ENCODE data around the gene DICER1. TPM values are rescaled to one million over a fixed set of nuclear protein-coding genes. Genes with fewer than 3 reads are reported as not detected.

DICER1 gene
- total RNA-seq, 1 experiment from 2014 or later, result 57.3 TPM

GRCh38 chr14:95085321-95085720 lies 72.0 kb downstream of the DICER1 start:
- Mint-ChIP-seq H3K27ac (ENCODE audit: unreplicated experiment) (no peak overlapping the region), H3K4me3 (ENCODE audit: unreplicated experiment) (no peak overlapping the region), H3K9me3 (ENCODE audit: unreplicated experiment) (no peaks in the 10 kb centered on the region), H3K4me1 (ENCODE audit: low read depth, unreplicated experiment) (no peaks in the 10 kb centered on the region), H3K36me3 (ENCODE audit: insufficient read depth, unreplicated experiment) (peaks cover 50% of the 10 kb centered on the region), H3K27me3 (ENCODE audit: insufficient read depth, unreplicated experiment) (no peaks in the 10 kb centered on the region)
- H3K36me3 ChIP-seq (ENCODE audit: control insufficient read depth, insufficient read depth, low read length), result peaks cover 1% of the 10 kb centered on the region
- no peak overlapping the region for H3K4me3 ChIP-seq (ENCODE audit: low read depth, low read length)
- intact Hi-C loops (cut with micrococcal nuclease; ENCODE audit: unreplicated experiment), result no loop called here
- DNase-seq, result no peak
- H3K9me3 ChIP-seq, result no peaks in the 10 kb centered on the region
- no peaks in the 10 kb centered on the region for H3K27me3 ChIP-seq (replicated peaks; ENCODE audit: control insufficient read depth, insufficient read depth, low read length)
- TF ChIP-seq CTCF (IDR thresholded peaks at IDR 0.05; ENCODE audit: insufficient read depth in 1 of 2, low read depth in 1 of 2, low read length in 1 of 2, severe bottlenecking in 1 of 2, unreplicated experiment in 1 of 2), result no peak
- no TSS peak for BruUV-seq (replicated peaks)
- H3K4me1 ChIP-seq, result no peaks in the 10 kb centered on the region
- ChIA-PET CTCF (no interaction called here), POLR2A (no interaction called here)

- no peaks in the 10 kb centered on the region for H3K4me1 Mint-ChIP-seq (ENCODE audit: low read depth, unreplicated experiment)
- no peaks in the 10 kb centered on the region for H3K4me1 ChIP-seq
- no peaks in the 10 kb centered on the region for H3K36me3 ChIP-seq (ENCODE audit: control insufficient read depth, insufficient read depth, low read length)
- H3K27ac Mint-ChIP-seq (ENCODE audit: unreplicated experiment), result no peak overlapping the region
- BruUV-seq (replicated peaks), result no TSS peak
- DNase-seq, result no peak
- no peak for TF ChIP-seq CTCF (IDR thresholded peaks at IDR 0.05; ENCODE audit: insufficient read depth in 1 of 2, low read depth in 1 of 2, low read length in 1 of 2, severe bottlenecking in 1 of 2, unreplicated experiment in 1 of 2)
- ChIA-PET CTCF (no interaction called here), POLR2A (no interaction called here)
- no peaks in the 10 kb centered on the region; the same call in 1 of the 2 replicates for H3K27me3 ChIP-seq (replicated peaks; ENCODE audit: control insufficient read depth, insufficient read depth, low read length)
- no peaks in the 10 kb centered on the region for H3K9me3 ChIP-seq
- no peak overlapping the region for H3K4me3 ChIP-seq (ENCODE audit: low read depth, low read length)
- no peaks in the 10 kb centered on the region for H3K27me3 Mint-ChIP-seq (ENCODE audit: insufficient read depth, unreplicated experiment)
- H3K4me3 Mint-ChIP-seq (ENCODE audit: unreplicated experiment), result no peak overlapping the region
- peaks cover 11% of the 10 kb centered on the region for H3K36me3 Mint-ChIP-seq (ENCODE audit: insufficient read depth, unreplicated experiment)
- no peaks in the 10 kb centered on the region for H3K9me3 Mint-ChIP-seq (ENCODE audit: unreplicated experiment)
- intact Hi-C loops (cut with micrococcal nuclease; ENCODE audit: unreplicated experiment), result loop anchor here (10.0 kb wide), 1 partner anchor 384 kb away; no protein-coding TSS in a partner anchor
Measured at GRCh38 chr14:95078867-95079266, 78.5 kb downstream of the DICER1 start.

GRCh38 chr14:95077345-95077744 lies 80.0 kb downstream of the DICER1 start:
- Mint-ChIP-seq H3K27ac (ENCODE audit: unreplicated experiment) (no peak overlapping the region), H3K9me3 (ENCODE audit: unreplicated experiment) (no peaks in the 10 kb centered on the region), H3K27me3 (ENCODE audit: insufficient read depth, unreplicated experiment) (peaks cover 7% of the 10 kb centered on the region), H3K4me3 (ENCODE audit: unreplicated experiment) (no peak overlapping the region), H3K4me1 (ENCODE audit: low read depth, unreplicated experiment) (no peaks in the 10 kb centered on the region), H3K36me3 (ENCODE audit: insufficient read depth, unreplicated experiment) (peaks cover 7% of the 10 kb centered on the region)
- CTCF ChIA-PET, result no interaction called here
- no peaks in the 10 kb centered on the region; the same call in 1 of the 2 replicates for H3K27me3 ChIP-seq (replicated peaks; ENCODE audit: control insufficient read depth, insufficient read depth, low read length)
- no peaks in the 10 kb centered on the region for H3K4me1 ChIP-seq
- H3K4me3 ChIP-seq (ENCODE audit: low read depth, low read length), result no peak overlapping the region
- no peaks in the 10 kb centered on the region for H3K9me3 ChIP-seq
- TF ChIP-seq CTCF (IDR thresholded peaks at IDR 0.05; ENCODE audit: insufficient read depth in 1 of 2, low read depth in 1 of 2, low read length in 1 of 2, severe bottlenecking in 1 of 2, unreplicated experiment in 1 of 2), result no peak
- BruUV-seq (replicated peaks), result no TSS peak
- H3K36me3 ChIP-seq (ENCODE audit: control insufficient read depth, insufficient read depth, low read length), result no peaks in the 10 kb centered on the region
- POLR2A ChIA-PET, result no interaction called here
- intact Hi-C loops (cut with micrococcal nuclease; ENCODE audit: unreplicated experiment), result loop anchor here (10.0 kb wide), 1 partner anchor 383 kb away; no protein-coding TSS in a partner anchor
- DNase-seq, result no peak

All from Caco-2 (cell line).